ENCODE measurements around the gene CLDN34. TPM values are rescaled to one million over a fixed set of nuclear protein-coding genes. Genes with fewer than 3 reads are reported as not detected.

The CLDN34 gene
- polyA plus RNA-seq, 1 of the 3 experiments (the other 2 are of a cell fraction) = not detected

GRCh38 chrX:9995855-9996339, 28.7 kb downstream of the CLDN34 start:
- 18% methylated on average over 16 of the region's 18 CpGs for WGBS (ENCODE audit: low lambda C conversion rate)
- no peak overlapping the region for H3K4me2 ChIP-seq
- H3K27me3 ChIP-seq (ENCODE audit: insufficient read depth) = no peaks in the 10 kb centered on the region; the same call in 1 of the 2 replicates
- POLR2A ChIA-PET = no interaction called here
- H3K36me3 ChIP-seq (replicated peaks in 1 of 2; ENCODE audit: control insufficient read depth in 1 of 2, insufficient read depth in 2 of 2, low read length in 1 of 2) = no peaks in the 10 kb centered on the region
- peak; percentile 83 for DNase-seq
- H3K9ac ChIP-seq = no peak overlapping the region
- H3K9me3 ChIP-seq = no peaks in the 10 kb centered on the region
- no peaks in the 10 kb centered on the region for H3F3A ChIP-seq (replicated peaks; ENCODE audit: insufficient read depth)
- CTCF ChIA-PET = interaction anchor here (0.7 to 6.1 kb wide), 4 partner anchors 16 to 124 kb away, joined by 3 to 40 read pairs (median 6); no protein-coding TSS in a partner anchor
- no peaks in the 10 kb centered on the region for H3K79me2 ChIP-seq (ENCODE audit: insufficient read depth)
- no peak overlapping the region for H2AFZ ChIP-seq (ENCODE audit: low read depth)
- no peaks in the 10 kb centered on the region for H3K4me1 ChIP-seq (ENCODE audit: control insufficient read depth in 1 of 2, insufficient read depth in 2 of 2, low read depth in 1 of 2, low read length in 1 of 2)
- H3K27ac ChIP-seq (ENCODE audit: low read depth in 2 of 2, low read length in 1 of 2) = no peak overlapping the region
- no peaks in the 10 kb centered on the region for H4K20me1 ChIP-seq (ENCODE audit: insufficient read depth)
- H3K4me3 ChIP-seq (ENCODE audit: low read depth in 2 of 2, low read length in 1 of 2) = no peak overlapping the region; a peak in 1 of 4 replicates
- no peaks in the 10 kb centered on the region for H3K9me2 ChIP-seq
- TF ChIP-seq CHD2 (IDR thresholded peaks at IDR 0.05; ENCODE audit: low read length, partially characterized antibody) (no peak), RCOR1 (IDR thresholded peaks at IDR 0.05; ENCODE audit: low read length) (no peak), FOXM1 (IDR thresholded peaks at IDR 0.05; ENCODE audit: low read depth) (0 out of 2 replicates have a peak, but pooled peaks have one; percentile 23), FOSL2 (IDR thresholded peaks at IDR 0.05; ENCODE audit: borderline replicate concordance, low read depth) (no peak), SMC3 (IDR thresholded peaks at IDR 0.05; ENCODE audit: low read depth, low read length) (peak; percentile 79), USF2 (IDR thresholded peaks at IDR 0.05; ENCODE audit: borderline replicate concordance, low read depth, low read length) (no peak), IRF3 (IDR thresholded peaks at IDR 0.05; ENCODE audit: low read depth, low read length) (no peak), USF1 (IDR thresholded peaks at IDR 0.05; ENCODE audit: borderline replicate concordance, low read depth) (no peak), FOXJ3 (CRISPR knock-in tag; IDR thresholded peaks at IDR 0.05) (no peak), RXRA (IDR thresholded peaks at IDR 0.05; ENCODE audit: borderline replicate concordance, low read depth) (no peak), GABPA (IDR thresholded peaks at IDR 0.05; ENCODE audit: low read depth) (no peak), RAD21 (IDR thresholded peaks at IDR 0.05; ENCODE audit: low read length) (peak; percentile 62), MAX (IDR thresholded peaks at IDR 0.05; ENCODE audit: low read depth) (no peak), NRF1 (IDR thresholded peaks at IDR 0.05; ENCODE audit: low read depth, low read length) (no peak), TCF12 (IDR thresholded peaks at IDR 0.05) (no peak), CTCF (IDR thresholded peaks at IDR 0.05) (peak; percentile 81), REST (IDR thresholded peaks at IDR 0.05; ENCODE audit: low read depth, low read length) (no peak), PBX3 (IDR thresholded peaks at IDR 0.05) (no peak), TAF1 (IDR thresholded peaks at IDR 0.05; ENCODE audit: borderline replicate concordance, low read depth, low read length) (no peak), RFX5 (IDR thresholded peaks at IDR 0.05; ENCODE audit: low read length) (no peak), ZBTB33 (IDR thresholded peaks at IDR 0.05; ENCODE audit: borderline replicate concordance, low read depth) (no peak), ELF1 (IDR thresholded peaks at IDR 0.05) (no peak)

Measured in SK-N-SH (cell line).